Right lobe of liver (tissue), 4 donors: ENCODE results near the gene PAK1.

Source experiments
- POLR2A ChIP-seq: fragments of 450-650 bp; IDR thresholded peaks from one replicate; pipeline ENCODE4 v1.6.1; 2017; ENCODE audit warnings: antibody characterized with exemption, mild to moderate bottlenecking
- TF ChIP-seq, protein P1 (sequence below), 4 donors: fragments of 200-600 bp in 3 of 4; fragments of 450-650 bp in 1 of 4; IDR thresholded peaks; one replicate each; pipeline versions ENCODE4 v1.5.1 to v1.8.0; 2016 to 2022; ENCODE audit warnings: antibody characterized with exemption in 4 of 4, mild to moderate bottlenecking in 2 of 4
- donor health status: DM: no; HTN: no; CAD: no.
- donor health status: DM: no; HTN: no; CAD: no.
- donor health status: DM: no; HTN: yes; CAD: no.

DNA sequence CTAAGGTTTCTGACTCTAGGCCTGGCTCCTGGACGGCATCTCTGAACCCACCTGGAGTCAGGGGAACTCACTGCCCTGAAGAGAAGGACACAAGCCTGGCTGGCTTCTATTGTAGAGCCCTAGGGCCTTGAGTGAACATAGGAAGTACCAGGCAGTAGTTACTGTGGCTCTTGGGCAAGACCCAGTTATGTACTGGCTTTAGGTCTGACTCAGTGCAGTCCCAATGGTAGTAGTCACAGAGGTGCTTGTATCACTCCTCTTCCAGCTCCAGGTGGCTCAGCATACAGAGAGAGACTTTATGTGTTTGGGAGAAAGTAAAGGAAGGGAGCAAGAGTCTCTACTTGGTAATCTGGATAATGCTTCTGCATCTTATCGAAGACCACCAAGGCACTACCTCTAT lies 13.9 kb upstream of the PAK1 start:
- TF ChIP-seq, protein P1, sequence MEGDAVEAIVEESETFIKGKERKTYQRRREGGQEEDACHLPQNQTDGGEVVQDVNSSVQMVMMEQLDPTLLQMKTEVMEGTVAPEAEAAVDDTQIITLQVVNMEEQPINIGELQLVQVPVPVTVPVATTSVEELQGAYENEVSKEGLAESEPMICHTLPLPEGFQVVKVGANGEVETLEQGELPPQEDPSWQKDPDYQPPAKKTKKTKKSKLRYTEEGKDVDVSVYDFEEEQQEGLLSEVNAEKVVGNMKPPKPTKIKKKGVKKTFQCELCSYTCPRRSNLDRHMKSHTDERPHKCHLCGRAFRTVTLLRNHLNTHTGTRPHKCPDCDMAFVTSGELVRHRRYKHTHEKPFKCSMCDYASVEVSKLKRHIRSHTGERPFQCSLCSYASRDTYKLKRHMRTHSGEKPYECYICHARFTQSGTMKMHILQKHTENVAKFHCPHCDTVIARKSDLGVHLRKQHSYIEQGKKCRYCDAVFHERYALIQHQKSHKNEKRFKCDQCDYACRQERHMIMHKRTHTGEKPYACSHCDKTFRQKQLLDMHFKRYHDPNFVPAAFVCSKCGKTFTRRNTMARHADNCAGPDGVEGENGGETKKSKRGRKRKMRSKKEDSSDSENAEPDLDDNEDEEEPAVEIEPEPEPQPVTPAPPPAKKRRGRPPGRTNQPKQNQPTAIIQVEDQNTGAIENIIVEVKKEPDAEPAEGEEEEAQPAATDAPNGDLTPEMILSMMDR (IDR thresholded peaks at IDR 0.05) = no peak
- TF ChIP-seq POLR2A = no peak
